ENCODE data around the gene PHYH. TPM values are rescaled to one million over a fixed set of nuclear protein-coding genes. Genes with fewer than 3 reads are reported as not detected.

Gene PHYH
- total RNA-seq, 4 donors from 2014 or later = 107 to 147 (median 143) TPM

GRCh38 chr10:13233358-13233757, 66.5 kb downstream of the PHYH start:
- no peak for TF ChIP-seq CTCF (IDR thresholded peaks at IDR 0.05 in 4 of 5, conservative IDR thresholded peaks at IDR 0.05 in 1 of 5)
- TF ChIP-seq POLR2A (IDR thresholded peaks at IDR 0.05) = no peak
- Histone ChIP-seq H3K27ac (no peak overlapping the region), H3K9me3 (no peaks in the 10 kb centered on the region), H3K36me3 (no peaks in the 10 kb centered on the region), H3K4me1 (no peaks in the 10 kb centered on the region), H3K4me3 (no peak overlapping the region), H3K27me3 (no peaks in the 10 kb centered on the region)
- DNase-seq (no peak), ATAC-seq (no peak)
- in situ Hi-C loops (cut with MboI; ENCODE audit: low sequenced_read_pairs in 4 of 4) (no loop called here), intact Hi-C loops (cut with DNase I; ENCODE audit: low total_unique reads) (no loop called here)

DNA sequence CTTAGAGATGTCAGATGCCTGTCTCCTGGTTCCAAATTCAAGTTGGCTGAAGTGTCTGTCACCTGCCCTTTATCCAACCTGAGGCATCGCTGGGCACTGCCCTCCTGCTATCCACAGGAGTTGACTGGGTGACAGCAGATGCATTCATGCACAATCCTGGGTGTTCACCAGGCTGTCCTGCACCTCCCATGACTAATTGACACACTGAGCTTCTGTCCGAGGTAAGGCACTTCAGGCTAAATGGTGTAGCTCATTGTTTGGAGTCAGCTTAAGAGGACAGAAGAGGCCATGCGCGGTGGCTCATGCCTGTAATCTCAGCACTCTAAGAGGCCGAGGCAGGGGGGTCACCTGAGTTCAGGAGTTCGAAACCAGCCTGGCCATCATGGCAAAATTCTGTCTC, 68.1 kb downstream of the PHYH start:
- H3K27me3 ChIP-seq = no peaks in the 10 kb centered on the region
- H3K36me3 ChIP-seq = no peaks in the 10 kb centered on the region
- no peaks in the 10 kb centered on the region for H3K4me1 ChIP-seq
- no peaks in the 10 kb centered on the region for H3K9me3 ChIP-seq
- no peak overlapping the region for H3K27ac ChIP-seq
- TF ChIP-seq CTCF (IDR thresholded peaks at IDR 0.05 in 4 of 5, conservative IDR thresholded peaks at IDR 0.05 in 1 of 5) (no peak), POLR2A (IDR thresholded peaks at IDR 0.05) (no peak)
- no peak overlapping the region for H3K4me3 ChIP-seq
- in situ Hi-C loops (cut with MboI; ENCODE audit: low sequenced_read_pairs in 4 of 4) (no loop called here), intact Hi-C loops (cut with DNase I; ENCODE audit: low total_unique reads) (no loop called here)
- DNase-seq = no peak
- ATAC-seq = no peak

DNA sequence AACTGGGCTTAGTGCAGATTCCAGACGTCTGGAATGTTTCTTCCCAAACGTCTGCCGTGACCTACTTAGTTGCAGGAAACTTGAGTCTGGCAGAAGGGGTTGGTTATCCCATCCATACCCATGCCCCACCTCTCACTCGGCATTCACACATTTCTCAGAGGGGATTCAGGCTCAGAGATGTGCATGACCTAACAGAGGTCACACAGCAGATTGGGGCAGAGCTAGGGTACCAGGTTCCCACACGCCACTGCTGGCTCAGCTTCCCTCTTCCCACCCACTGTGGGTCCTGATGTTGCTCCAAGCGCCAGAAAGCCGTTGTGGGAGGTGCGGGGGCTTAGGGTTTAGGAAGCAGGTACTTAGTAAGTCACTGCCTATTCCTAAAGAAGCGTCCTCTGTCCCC, 68.7 kb downstream of the PHYH start:
- DNase-seq (no peak), ATAC-seq (no peak)
- H3K27me3 ChIP-seq = no peaks in the 10 kb centered on the region
- intact Hi-C loops (cut with DNase I; ENCODE audit: low total_unique reads) = no loop called here
- no peaks in the 10 kb centered on the region for H3K36me3 ChIP-seq
- H3K9me3 ChIP-seq = no peaks in the 10 kb centered on the region
- H3K4me1 ChIP-seq = no peaks in the 10 kb centered on the region
- TF ChIP-seq CTCF (IDR thresholded peaks at IDR 0.05 in 4 of 5, conservative IDR thresholded peaks at IDR 0.05 in 1 of 5) (no peak), POLR2A (IDR thresholded peaks at IDR 0.05) (no peak)
- no peak overlapping the region for H3K27ac ChIP-seq
- H3K4me3 ChIP-seq = no peak overlapping the region
- in situ Hi-C loops (cut with MboI; ENCODE audit: low sequenced_read_pairs in 4 of 4) = no loop called here

Other genes starting within 250 kb of the PHYH start
- 100 to 1,000 TPM; 295 to 592 (median 527) TPM for gene OPTN, start 199.9 kb downstream of the PHYH start, total RNA-seq
- gene MCM10, start 138.5 kb downstream of the PHYH start, total RNA-seq = 1 to 10 TPM in 1 of 4 donors, under 1 TPM in 3; 0.64 to 1.5 (median 0.78) TPM
- not detected for gene UCMA, start 65.7 kb downstream of the PHYH start, total RNA-seq
- 10 to 100 TPM; 22.4 to 29.7 (median 27.9) TPM for gene SEPHS1, start 48.2 kb upstream of the PHYH start, total RNA-seq
- gene BEND7, start 228.9 kb upstream of the PHYH start, total RNA-seq = 10 to 100 TPM; 23.6 to 35.5 (median 26.1) TPM

All from gastrocnemius medialis (tissue), 4 donors.